ENCODE measurements around the gene TEN1.
"Not testable (repeated sequence)": the region's sequence is repeated elsewhere in the genome, so short reads cannot be mapped to it uniquely, and the experiment has no call there.

Gene TEN1

GRCh38 chr17:76032073-76032779, 53.2 kb downstream of the TEN1 start:
- no peak for DNase-seq

DNA sequence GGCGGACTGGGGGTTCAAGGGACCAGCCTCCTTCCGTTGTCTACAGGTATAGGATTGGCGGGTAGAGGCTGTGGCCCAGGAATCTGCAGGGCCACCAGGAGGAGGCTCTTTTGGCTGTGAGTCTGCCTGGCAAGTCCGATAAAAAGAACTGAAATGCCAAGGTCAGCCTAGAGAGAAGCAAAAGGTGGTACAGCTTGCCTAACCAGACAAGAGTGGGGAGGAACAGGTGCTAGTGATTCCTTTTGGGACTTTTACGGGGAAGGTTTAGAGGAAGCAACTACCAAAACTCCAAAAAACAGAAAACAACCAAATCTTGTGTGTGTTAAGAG, 53.7 kb downstream of the TEN1 start:
- no peak for DNase-seq

DNA sequence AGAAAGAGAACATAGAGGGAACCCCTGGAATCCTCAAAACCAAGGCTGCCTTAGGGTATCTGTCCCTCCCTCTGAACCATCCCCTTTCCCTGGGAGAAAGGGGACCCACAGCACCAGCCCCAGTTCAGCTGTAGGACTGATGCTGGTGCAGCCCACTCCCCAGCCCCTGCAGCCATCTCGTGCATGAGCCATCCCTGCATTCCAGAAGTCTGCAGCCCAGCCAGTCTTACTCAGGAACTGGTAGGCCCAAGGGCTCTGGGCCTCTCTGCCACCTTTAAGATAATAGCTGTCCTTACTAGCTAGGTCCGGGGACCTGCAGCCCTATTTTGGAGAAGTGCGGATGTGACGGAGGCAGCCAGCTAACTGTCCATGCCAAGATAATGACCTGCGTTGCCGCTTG, 54.1 kb downstream of the TEN1 start:
- DNase-seq = no peak

DNA sequence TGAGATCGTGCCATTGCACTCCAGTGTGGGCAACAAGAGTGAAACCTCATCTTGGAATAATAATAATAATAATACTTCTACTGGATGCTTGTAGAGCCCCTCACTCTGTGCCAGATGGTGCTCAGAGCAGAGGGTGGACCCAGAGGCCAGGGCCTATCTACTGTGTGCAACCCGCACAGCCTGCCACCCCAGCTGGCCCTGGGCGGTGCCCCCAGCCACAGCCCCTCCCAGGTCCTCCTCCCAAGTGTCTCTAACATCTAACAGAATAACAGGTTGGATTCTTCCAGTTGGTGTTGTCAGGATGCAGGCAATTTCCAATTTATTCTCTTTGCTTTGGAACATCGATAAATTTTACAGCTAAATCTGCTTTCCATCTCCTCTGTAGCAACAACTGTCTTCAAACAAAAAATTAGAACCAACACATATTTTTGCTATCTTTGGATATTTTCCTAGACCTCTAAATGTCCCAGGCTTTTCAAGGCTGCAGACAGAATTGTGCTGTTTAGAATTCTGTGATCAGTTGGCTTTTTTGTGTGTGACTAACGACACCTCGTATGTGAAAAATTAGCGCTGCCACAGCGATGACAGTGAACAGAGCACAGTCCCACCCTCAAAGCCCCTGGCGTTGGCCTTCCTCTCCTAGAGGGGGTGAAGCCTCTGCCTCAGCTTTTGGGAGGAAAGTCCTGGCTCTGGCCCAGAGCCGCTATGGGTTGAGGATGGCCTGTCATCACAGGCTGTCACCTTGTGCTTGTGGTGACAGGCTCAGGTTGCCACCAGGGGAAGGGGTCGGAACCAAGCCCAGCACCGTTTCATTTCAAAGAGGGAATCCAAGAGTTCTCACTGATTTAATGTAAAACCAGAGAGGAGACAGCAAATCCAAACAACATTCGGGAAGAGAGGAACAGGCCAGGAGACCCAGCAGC, 55.6 kb downstream of the TEN1 start:
- no peak for DNase-seq

DNA sequence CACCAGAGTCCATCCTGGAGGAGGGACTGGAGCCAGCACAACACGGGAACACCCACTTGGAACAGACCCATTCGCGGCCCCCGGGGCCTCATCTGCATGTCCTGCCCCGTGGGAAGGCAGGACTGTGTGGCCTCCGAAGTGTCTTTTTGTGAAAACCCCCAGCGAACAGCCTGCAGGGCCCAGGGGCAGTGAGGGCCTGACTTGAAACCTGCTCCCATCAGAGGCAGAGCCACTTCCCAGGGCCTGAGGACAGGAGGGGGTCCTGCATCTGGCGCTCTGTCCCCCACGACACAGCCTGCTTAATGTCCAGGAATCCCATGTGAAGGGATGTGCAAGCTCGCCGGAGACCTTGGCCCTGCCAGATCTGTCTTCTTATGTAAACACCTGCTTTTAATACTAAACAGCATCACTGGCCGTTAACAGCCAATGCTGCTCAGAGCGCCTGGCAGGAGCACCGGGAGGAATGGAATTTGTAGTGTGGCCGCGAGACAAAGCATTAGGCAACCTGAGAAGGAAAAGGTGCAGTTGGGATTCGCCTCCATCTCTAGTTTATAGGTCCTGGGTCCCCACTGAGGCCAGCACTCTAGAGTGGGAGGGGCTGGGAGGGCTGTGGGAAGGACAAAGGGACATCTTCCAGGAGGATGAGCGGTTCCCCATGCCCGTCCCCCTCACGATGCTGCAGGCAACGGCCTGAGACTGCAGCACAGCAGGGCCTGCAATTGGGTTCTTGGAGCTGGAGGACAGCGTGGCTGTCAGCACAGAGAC, 57.6 kb downstream of the TEN1 start:
- no peak for DNase-seq

DNA sequence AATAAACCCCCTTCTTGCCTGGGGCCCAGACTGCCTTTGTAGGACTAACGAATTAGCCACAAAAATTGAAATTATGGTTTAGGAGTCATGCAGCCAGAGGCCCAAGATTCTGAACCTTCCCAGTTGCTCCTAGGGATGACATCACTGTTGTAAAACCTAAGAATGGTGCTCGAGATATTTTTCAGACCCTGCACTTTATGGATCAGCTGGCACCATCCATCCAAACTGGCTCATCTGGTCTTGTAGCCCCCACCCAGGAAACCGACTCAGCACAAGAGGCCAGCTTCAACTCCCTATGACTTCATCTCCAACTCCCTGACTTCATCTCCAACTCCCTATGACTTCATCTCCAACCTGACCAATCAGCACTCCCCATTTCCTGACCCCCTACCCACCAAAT, 59.0 kb downstream of the TEN1 start:
- DNase-seq = no peak

DNA sequence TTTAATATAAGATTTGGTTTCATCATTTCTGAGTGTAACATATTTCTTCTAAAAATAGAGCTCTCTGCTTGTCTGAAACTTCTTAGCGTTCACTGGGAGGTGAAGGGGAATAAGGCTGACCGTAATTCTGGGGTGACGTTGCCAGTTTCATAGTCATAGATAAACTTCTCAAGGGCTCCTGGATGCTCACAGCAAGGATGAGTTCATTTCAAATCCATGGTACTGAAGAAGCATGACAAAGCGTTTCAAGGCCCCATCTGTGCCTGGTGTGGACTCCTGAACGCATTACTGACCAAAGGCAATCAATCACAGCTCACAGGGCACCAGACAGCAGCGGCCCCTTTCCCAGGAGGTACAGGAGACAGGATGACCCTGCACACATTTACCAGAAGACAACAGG, 60.1 kb downstream of the TEN1 start:
- no peak for DNase-seq

GRCh38 chr17:76040376-76040775, 61.3 kb downstream of the TEN1 start:
- no peak for DNase-seq

DNA sequence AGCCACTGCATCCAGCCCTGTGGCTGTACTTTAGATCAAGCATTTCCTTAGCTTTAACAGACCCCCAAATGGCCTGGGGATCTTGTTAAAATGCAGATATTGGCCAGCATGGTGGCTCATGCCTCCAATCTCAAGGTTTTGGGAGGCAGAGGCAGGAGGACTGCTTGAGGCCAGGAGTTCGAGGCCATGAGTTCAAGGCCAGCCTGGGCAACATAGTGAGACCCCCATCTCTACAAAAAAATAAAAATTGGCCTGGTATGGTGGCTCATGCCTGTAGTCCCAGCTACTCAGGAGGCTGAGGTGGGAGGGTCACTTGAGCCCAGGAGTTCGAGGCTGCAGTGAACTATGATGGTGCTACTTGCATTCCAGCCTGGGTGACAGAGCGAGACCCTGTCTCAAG, 63.8 kb downstream of the TEN1 start:
- DNase-seq = not testable (repeated sequence)

- DNase-seq = not testable (repeated sequence)
These were observed 65.5 kb downstream of the TEN1 start for GRCh38 chr17:76044475-76045007.

DNA sequence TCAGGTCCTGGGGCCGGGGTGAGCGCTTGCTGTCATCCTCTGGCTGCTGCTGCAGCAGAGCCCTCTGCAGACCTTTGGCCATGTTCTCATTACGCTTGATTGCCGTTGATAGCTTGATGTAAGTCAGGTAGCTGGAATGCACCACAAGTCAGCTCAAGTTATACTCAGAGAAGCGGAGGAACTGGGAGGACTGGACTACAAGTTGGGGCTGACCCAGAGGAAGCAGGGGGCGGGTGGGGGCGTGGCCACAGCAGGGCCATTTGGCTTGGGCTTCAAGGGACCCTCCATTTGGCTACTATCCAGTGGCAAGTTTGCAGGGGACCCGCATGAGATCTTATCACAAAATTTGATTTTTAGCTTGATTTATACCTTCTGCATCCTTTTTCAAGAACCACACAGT, 67.0 kb downstream of the TEN1 start:
- no peak for DNase-seq

- DNase-seq = no peak
These were observed 69.1 kb downstream of the TEN1 start for GRCh38 chr17:76048025-76048605.

DNA sequence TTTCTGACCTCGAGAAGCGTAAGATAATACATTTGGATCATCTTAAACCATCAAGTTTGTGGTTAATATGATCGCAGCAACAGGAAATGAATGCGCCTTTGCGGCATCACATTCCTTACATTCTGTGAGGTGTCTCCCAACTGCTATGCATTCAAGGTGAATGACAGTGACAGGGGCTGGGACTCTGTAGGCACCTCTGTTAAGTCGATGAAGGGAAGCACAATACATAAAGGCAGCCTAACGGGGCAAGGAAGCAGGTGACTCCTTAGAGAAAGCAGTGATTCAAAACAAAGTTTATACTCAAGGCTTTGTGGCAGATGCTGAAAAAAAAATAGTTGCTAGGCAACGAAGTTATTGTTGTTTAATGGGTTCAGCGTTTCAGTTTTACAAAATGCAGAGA, 69.7 kb downstream of the TEN1 start:
- DNase-seq = peak; percentile 27

GRCh38 chr17:76049239-76049638, 70.2 kb downstream of the TEN1 start:
- DNase-seq = no peak

- DNase-seq = no peak
These were observed 70.9 kb downstream of the TEN1 start for GRCh38 chr17:76049836-76050537.

Measured in CD4-positive, alpha-beta T cell treated with Interleukin-12 subunit alpha and Interleukin-12 subunit beta, for 1 hour (primary cell).